Upper lobe of left lung (tissue), 6 donors: ENCODE data around the gene SETBP1. TPM values are rescaled to one million over a fixed set of nuclear protein-coding genes. Genes with fewer than 3 reads are reported as not detected.

ENCODE experiments used
- ATAC-seq, 2 donors: fragments of 200-7000 bp; cut with Tn5 transposase; one replicate each; pipeline ENCODE4 v1.9.1; 2022; ENCODE audit warnings: mild to moderate bottlenecking in 2 of 2, moderate library complexity in 2 of 2; ENCODE audit not compliant: low FRiP score in 2 of 2
- DNase-seq, 2 donors: peaks; one replicate each; pipeline ENCODE4 v3.0.0-alpha.2; 2019 to 2020
- H3K27ac ChIP-seq, 4 donors: fragments of 200-600 bp; sonication (generic); one replicate each; pipeline ENCODE4 v1.5.1; 2016 to 2019
- H3K27me3 ChIP-seq, 4 donors: fragments of 200-600 bp; sonication (generic); one replicate each; pipeline ENCODE4 v1.5.1; 2017 to 2019
- H3K36me3 ChIP-seq, 4 donors: fragments of 200-600 bp; sonication (generic); one replicate each; pipeline ENCODE4 v1.5.1; 2016 to 2019
- H3K4me1 ChIP-seq, 4 donors: fragments of 200-600 bp; sonication (generic); one replicate each; pipeline ENCODE4 v1.5.1; 2018 to 2019
- H3K4me3 ChIP-seq, 4 donors: fragments of 200-600 bp; sonication (generic); one replicate each; pipeline ENCODE4 v1.5.1; 2017 to 2019; ENCODE audit warnings: mild to moderate bottlenecking in 2 of 4, moderate library complexity in 1 of 4
- H3K9me3 ChIP-seq, 4 donors: fragments of 200-600 bp; sonication (generic); one replicate each; pipeline ENCODE4 v1.5.1; 2018 to 2019
- CTCF ChIP-seq, 6 experiments: fragments of 450-650 bp in 4 of 6; fragments of 200-600 bp in 2 of 6; sonication (generic) in 2 of 6; IDR thresholded peaks; one replicate each; pipeline ENCODE4 v1.5.1; 2016 to 2019; ENCODE audit warnings: antibody characterized with exemption in 6 of 6
- EP300 ChIP-seq, 4 donors: sonication (generic); formaldehyde crosslinking; IDR thresholded peaks; one replicate each; pipeline ENCODE4 v1.5.1; 2017; ENCODE audit warnings: antibody characterized with exemption in 4 of 4, control low read depth in 2 of 4
- POLR2A ChIP-seq, 4 donors: fragments of 450-650 bp; IDR thresholded peaks; one replicate each; pipeline ENCODE4 v1.5.1; 2016 to 2017; ENCODE audit warnings: antibody characterized with exemption in 4 of 4, mild to moderate bottlenecking in 2 of 4
- POLR2AphosphoS5 ChIP-seq, 2 donors: sonication (generic); formaldehyde crosslinking; IDR thresholded peaks; one replicate each; pipeline ENCODE4 v1.5.1; 2017; ENCODE audit warnings: antibody characterized with exemption in 2 of 2
- WGBS, 2 donors: methylation state at CpG; one replicate each; pipeline ENCODE4 v1.1.5; 2017 to 2018; 5-methylcytosine and 5-hydroxymethylcytosine counted together
- total RNA-seq, 6 donors: library from RNA; depleted of rRNA in 4 of 6; stranded (reverse); fragments of >200 nt in 4 of 6; gene quantifications; one replicate each; pipeline versions ENCODE4 v1.1.0 to v1.2.1, GENCODE V29; 2016 to 2021
- donor health status: DM: no; HTN: no; CAD: no; lungs with moderate emphysema.
- donor health status: DM: no; HTN: yes; CAD: no; lungs with severe emphysema.

The SETBP1 gene
- total RNA-seq, 6 donors from 2014 or later = 11.7 to 38.8 (median 16.6) TPM

- H3K27ac ChIP-seq = no peak overlapping the region
- ATAC-seq = no peak
- WGBS, 2 donors = 75 to 80% methylated on average over 5 of the region's 5 CpGs
Measured at GRCh38 chr18:44857744-44858491, 177.2 kb downstream of the SETBP1 start.

GRCh38 chr18:44859263-44859662 lies 178.6 kb downstream of the SETBP1 start:
- Histone ChIP-seq H3K4me1 (peaks cover 0 to 7% (median 1%) of the 10 kb centered on the region in 4 donors), H3K9me3 (no peaks in the 10 kb centered on the region), H3K4me3 (no peak overlapping the region), H3K27ac (no peak overlapping the region), H3K36me3 (no peaks in the 10 kb centered on the region), H3K27me3 (no peaks in the 10 kb centered on the region)
- DNase-seq (no peak), ATAC-seq (no peak)
- TF ChIP-seq EP300 (IDR thresholded peaks at IDR 0.05) (no peak), POLR2A (IDR thresholded peaks at IDR 0.05) (no peak)

More at GRCh38 chr18:44857744-44858491, 177.2 kb downstream of the SETBP1 start:
- no peak for TF ChIP-seq EP300 (IDR thresholded peaks at IDR 0.05)
- no peak for TF ChIP-seq CTCF (IDR thresholded peaks at IDR 0.05)
- TF ChIP-seq POLR2A (IDR thresholded peaks at IDR 0.05) = no peak
- no peak for TF ChIP-seq POLR2AphosphoS5 (IDR thresholded peaks at IDR 0.05)
- Histone ChIP-seq H3K27me3 (no peaks in the 10 kb centered on the region), H3K4me1 (peaks cover 0 to 7% (median 2%) of the 10 kb centered on the region in 4 donors), H3K36me3 (no peaks in the 10 kb centered on the region), H3K9me3 (no peaks in the 10 kb centered on the region), H3K4me3 (no peak overlapping the region)
- no peak for DNase-seq

GRCh38 chr18:44859751-44860439 lies 179.2 kb downstream of the SETBP1 start:
- no peaks in the 10 kb centered on the region for H3K36me3 ChIP-seq
- H3K9me3 ChIP-seq = no peaks in the 10 kb centered on the region
- TF ChIP-seq EP300 (IDR thresholded peaks at IDR 0.05) (no peak), CTCF (IDR thresholded peaks at IDR 0.05) (no peak), POLR2AphosphoS5 (IDR thresholded peaks at IDR 0.05) (no peak), POLR2A (IDR thresholded peaks at IDR 0.05) (no peak)
- DNase-seq (no peak), ATAC-seq (peak in 1 of 2 donors; percentile 46)
- no peak overlapping the region for H3K27ac ChIP-seq
- H3K27me3 ChIP-seq = no peaks in the 10 kb centered on the region
- no peak overlapping the region for H3K4me3 ChIP-seq
- 61 to 66% methylated on average over 6 of the region's 6 CpGs for WGBS, 2 donors
- peaks cover 0 to 7% (median 1%) of the 10 kb centered on the region in 4 donors for H3K4me1 ChIP-seq

GRCh38 chr18:44862112-44862511 lies 181.4 kb downstream of the SETBP1 start:
- Histone ChIP-seq H3K36me3 (no peaks in the 10 kb centered on the region), H3K27me3 (no peaks in the 10 kb centered on the region), H3K9me3 (no peaks in the 10 kb centered on the region), H3K4me1 (peaks cover 0 to 3% (median 0%) of the 10 kb centered on the region in 4 donors), H3K4me3 (no peak overlapping the region), H3K27ac (no peak overlapping the region)
- no peak for ATAC-seq
- WGBS, 2 donors = 94 to 95% methylated on average over 3 of the region's 3 CpGs
- TF ChIP-seq POLR2A (IDR thresholded peaks at IDR 0.05) (no peak), POLR2AphosphoS5 (IDR thresholded peaks at IDR 0.05) (no peak), EP300 (IDR thresholded peaks at IDR 0.05) (no peak), CTCF (IDR thresholded peaks at IDR 0.05) (no peak)
- DNase-seq = no peak

GRCh38 chr18:44866103-44866502 lies 185.4 kb downstream of the SETBP1 start:
- H3K4me1 ChIP-seq = no peaks in the 10 kb centered on the region
- H3K27me3 ChIP-seq = no peaks in the 10 kb centered on the region
- DNase-seq (no peak), ATAC-seq (no peak)
- no peak overlapping the region for H3K4me3 ChIP-seq
- no peak overlapping the region for H3K27ac ChIP-seq
- no peak for TF ChIP-seq CTCF (IDR thresholded peaks at IDR 0.05)
- no peak for TF ChIP-seq POLR2AphosphoS5 (IDR thresholded peaks at IDR 0.05)
- no peak for TF ChIP-seq POLR2A (IDR thresholded peaks at IDR 0.05)
- TF ChIP-seq EP300 (IDR thresholded peaks at IDR 0.05) = no peak
- H3K9me3 ChIP-seq = no peaks in the 10 kb centered on the region
- no peaks in the 10 kb centered on the region for H3K36me3 ChIP-seq
- 52 to 62% methylated on average over 1 of the region's 1 CpG for WGBS, 2 donors
